Breast epithelium (tissue), 4 donors: Measurements from ENCODE around the gene FMNL2. TPM values are rescaled to one million over a fixed set of nuclear protein-coding genes. Genes with fewer than 3 reads are reported as not detected.

ENCODE experiments used
- DNase-seq, 2 donors: peaks; one replicate each; pipeline ENCODE4 v3.0.0-alpha.2; 2019; ENCODE audit warnings: low spot score in 2 of 2
- H3K27ac ChIP-seq, 2 donors: fragments of 200-600 bp; sonication (generic) in 1 of 2; one replicate each; pipeline ENCODE4 v1.5.1; 2016 to 2019; ENCODE audit warnings: mild to moderate bottlenecking in 1 of 2
- H3K27me3 ChIP-seq, 2 donors: fragments of 200-600 bp; sonication (generic) in 1 of 2; one replicate each; pipeline versions ENCODE4 v1.5.1 to v1.6.0; 2017 to 2019; ENCODE audit warnings: control low read depth in 1 of 2, mild to moderate bottlenecking in 1 of 2
- H3K36me3 ChIP-seq: fragments of 200-600 bp; one replicate; pipeline ENCODE4 v1.5.1; 2019
- H3K4me1 ChIP-seq, 2 donors: fragments of 200-600 bp; sonication (generic); one replicate each; pipeline ENCODE4 v1.5.1; 2016 to 2019; ENCODE audit warnings: control low read depth in 1 of 2
- H3K4me3 ChIP-seq, 3 donors: fragments of 200-600 bp; sonication (generic); 1 replicate in 2 of 3; 2 replicates in 1 of 3; pipeline ENCODE4 v1.5.1; 2016 to 2019; ENCODE audit warnings: mild to moderate bottlenecking in 3 of 3, moderate library complexity in 2 of 3
- H3K9me3 ChIP-seq, 2 donors: fragments of 200-600 bp; sonication (generic) in 1 of 2; one replicate each; pipeline ENCODE4 v1.5.1; 2016 to 2019; ENCODE audit warnings: control low read depth in 1 of 2
- CTCF ChIP-seq, 3 donors: fragments of 450-650 bp; IDR thresholded peaks; one replicate each; pipeline ENCODE4 v1.5.1; 2016 to 2017; ENCODE audit warnings: antibody characterized with exemption in 3 of 3, mild to moderate bottlenecking in 3 of 3, moderate library complexity in 3 of 3
- POLR2A ChIP-seq: fragments of 450-650 bp; IDR thresholded peaks from one replicate; pipeline ENCODE4 v1.6.1; 2016; ENCODE audit warnings: antibody characterized with exemption, mild to moderate bottlenecking, moderate library complexity
- POLR2AphosphoS5 ChIP-seq, 3 donors: sonication (generic); formaldehyde crosslinking; IDR thresholded peaks; one replicate each; pipeline ENCODE4 v1.6.1; 2017; ENCODE audit warnings: antibody characterized with exemption in 3 of 3
- intact Hi-C: fragments of 100-400 bp; cut with DNase I; formaldehyde crosslinking; loops from one replicate; pipeline ENCODE4 v1.15.1; 2023; ENCODE audit warnings: low total_unique reads
- total RNA-seq, 3 donors: library from RNA; depleted of rRNA; stranded (reverse); fragments of >200 nt; gene quantifications; one replicate each; pipeline ENCODE4 v1.1.0, GENCODE V29; 2016

FMNL2 gene
- total RNA-seq, 3 donors from 2014 or later, result 36.1 to 78.1 (median 40.0) TPM

- no peaks in the 10 kb centered on the region for H3K27me3 ChIP-seq
- H3K4me3 ChIP-seq, result no peak overlapping the region
- DNase-seq, result no peak
- H3K9me3 ChIP-seq, result no peaks in the 10 kb centered on the region
- no peak for TF ChIP-seq CTCF (IDR thresholded peaks at IDR 0.05)
- TF ChIP-seq POLR2A, result no peak
- H3K4me1 ChIP-seq, result no peaks in the 10 kb centered on the region
- no peak overlapping the region for H3K27ac ChIP-seq
- no peaks in the 10 kb centered on the region for H3K36me3 ChIP-seq
- intact Hi-C loops, result no loop called here
These were observed 31.0 kb upstream of the FMNL2 start for GRCh38 chr2:152303951-152304350.

- Histone ChIP-seq H3K27ac (no peak overlapping the region), H3K36me3 (no peaks in the 10 kb centered on the region), H3K27me3 (no peaks in the 10 kb centered on the region), H3K4me3 (no peak overlapping the region), H3K9me3 (no peaks in the 10 kb centered on the region), H3K4me1 (no peaks in the 10 kb centered on the region)
- no peak for DNase-seq
- TF ChIP-seq POLR2A (no peak), CTCF (IDR thresholded peaks at IDR 0.05) (no peak), POLR2AphosphoS5 (IDR thresholded peaks at IDR 0.05) (no peak)
- intact Hi-C loops, result no loop called here
These were observed 30.1 kb upstream of the FMNL2 start for GRCh38 chr2:152304836-152305235.

GRCh38 chr2:152307863-152308262, 27.1 kb upstream of the FMNL2 start:
- intact Hi-C loops, result no loop called here
- Histone ChIP-seq H3K27me3 (no peaks in the 10 kb centered on the region), H3K4me1 (no peaks in the 10 kb centered on the region), H3K9me3 (no peaks in the 10 kb centered on the region), H3K36me3 (no peaks in the 10 kb centered on the region), H3K4me3 (no peak overlapping the region), H3K27ac (no peak overlapping the region)
- no peak for TF ChIP-seq CTCF (IDR thresholded peaks at IDR 0.05)
- no peak for TF ChIP-seq POLR2A
- no peak for TF ChIP-seq POLR2AphosphoS5 (IDR thresholded peaks at IDR 0.05)
- DNase-seq, result no peak

- TF ChIP-seq POLR2A, result no peak
- no peak for TF ChIP-seq POLR2AphosphoS5 (IDR thresholded peaks at IDR 0.05)
- TF ChIP-seq CTCF (IDR thresholded peaks at IDR 0.05), result no peak
- Histone ChIP-seq H3K4me3 (no peak overlapping the region), H3K27ac (no peak overlapping the region), H3K4me1 (no peaks in the 10 kb centered on the region), H3K36me3 (no peaks in the 10 kb centered on the region), H3K27me3 (no peaks in the 10 kb centered on the region), H3K9me3 (no peaks in the 10 kb centered on the region)
- no peak for DNase-seq
- intact Hi-C loops, result no loop called here
These were observed 25.4 kb upstream of the FMNL2 start for GRCh38 chr2:152309352-152310214.

- TF ChIP-seq CTCF (IDR thresholded peaks at IDR 0.05) (no peak), POLR2A (no peak), POLR2AphosphoS5 (IDR thresholded peaks at IDR 0.05) (no peak)
These were observed 15.0 kb upstream of the FMNL2 start for GRCh38 chr2:152319822-152320570.

More at GRCh38 chr2:152319822-152320570, 15.0 kb upstream of the FMNL2 start:
- no peaks in the 10 kb centered on the region for H3K4me1 ChIP-seq
- H3K4me3 ChIP-seq, result no peak overlapping the region
- DNase-seq, result no peak
- no peaks in the 10 kb centered on the region for H3K36me3 ChIP-seq
- no peak overlapping the region for H3K27ac ChIP-seq
- H3K9me3 ChIP-seq, result peaks cover 0 to 3% of the 10 kb centered on the region in 2 donors
- intact Hi-C loops, result no loop called here
- H3K27me3 ChIP-seq, result no peaks in the 10 kb centered on the region
